Kidney capillary endothelial cell (primary cell): ENCODE measurements around the gene MRPL33.

Experiments used
- DNase-seq: peaks from one replicate; pipeline ENCODE4 v3.0.0-alpha.2; 2018; ENCODE audit warnings: low spot score

Gene MRPL33

GRCh38 chr2:27776696-27777095 is 5.2 kb downstream of the MRPL33 start:
- no peak for DNase-seq

GRCh38 chr2:27779417-27780055 is 8.0 kb downstream of the MRPL33 start:
- peak; percentile 74 for DNase-seq

GRCh38 chr2:27781496-27781895 is 10.0 kb downstream of the MRPL33 start:
- no peak for DNase-seq

- DNase-seq: no peak
Measured at GRCh38 chr2:27782701-27783100, 11.2 kb downstream of the MRPL33 start.

- DNase-seq: no peak
Measured at GRCh38 chr2:27790796-27791195, 19.3 kb downstream of the MRPL33 start.

- no peak for DNase-seq
Measured at GRCh38 chr2:27792759-27793158, 21.2 kb downstream of the MRPL33 start.

GRCh38 chr2:27795093-27795834 is 23.7 kb downstream of the MRPL33 start:
- DNase-seq: no peak

- no peak for DNase-seq
Measured at GRCh38 chr2:27795868-27796277, 24.4 kb downstream of the MRPL33 start.

- no peak for DNase-seq
Measured at GRCh38 chr2:27796791-27797765, 25.6 kb downstream of the MRPL33 start.

GRCh38 chr2:27797841-27798240 is 26.3 kb downstream of the MRPL33 start:
- no peak for DNase-seq

- DNase-seq: no peak
Measured at GRCh38 chr2:27798486-27798885, 27.0 kb downstream of the MRPL33 start.

- DNase-seq: no peak
Measured at GRCh38 chr2:27798948-27799645, 27.6 kb downstream of the MRPL33 start.

- no peak for DNase-seq
Measured at GRCh38 chr2:27799646-27800010, 28.1 kb downstream of the MRPL33 start.

- no peak for DNase-seq
Measured at GRCh38 chr2:27800856-27801255, 29.3 kb downstream of the MRPL33 start.

- no peak for DNase-seq
Measured at GRCh38 chr2:27802547-27802946, 31.0 kb downstream of the MRPL33 start.

GRCh38 chr2:27803046-27803445 is 31.5 kb downstream of the MRPL33 start:
- no peak for DNase-seq

GRCh38 chr2:27804146-27804545 is 32.6 kb downstream of the MRPL33 start:
- no peak for DNase-seq

- no peak for DNase-seq
Measured at GRCh38 chr2:27805180-27805579, 33.7 kb downstream of the MRPL33 start.

- no peak for DNase-seq
Measured at GRCh38 chr2:27806311-27807059, 35.0 kb downstream of the MRPL33 start.

GRCh38 chr2:27807476-27807875 is 36.0 kb downstream of the MRPL33 start:
- DNase-seq: no peak

GRCh38 chr2:27808418-27808817 is 36.9 kb downstream of the MRPL33 start:
- no peak for DNase-seq
